WTC11 (cell line): ENCODE data around the gene SOX4.

ENCODE experiments used
- ESRRA ChIP-seq: sonication (generic); formaldehyde crosslinking; IDR thresholded peaks from 2 replicates; pipeline ENCODE4 v1.8.1; 2022; ENCODE audit warnings: mild to moderate bottlenecking, missing genetic modification reagents, borderline replicate concordance
- TEAD4 ChIP-seq: sonication (generic); formaldehyde crosslinking; IDR thresholded peaks from 2 replicates; pipeline ENCODE4 v1.8.0; 2022; ENCODE audit warnings: mild to moderate bottlenecking, missing genetic modification reagents
- TF ChIP-seq, protein P1 (sequence below): sonication (generic); formaldehyde crosslinking; IDR thresholded peaks from 2 replicates; pipeline ENCODE4 v1.8.0; 2022; ENCODE audit warnings: mild to moderate bottlenecking, missing genetic modification reagents
- TF ChIP-seq, protein P2 (sequence below): fragments of 200-600 bp; IDR thresholded peaks from 2 replicates; pipeline ENCODE4 v1.8.0; 2022; ENCODE audit warnings: antibody characterized with exemption
- TF ChIP-seq, protein P3 (sequence below): sonication (generic); formaldehyde crosslinking; IDR thresholded peaks from 2 replicates; pipeline ENCODE4 v1.8.1; 2023; ENCODE audit warnings: mild to moderate bottlenecking, missing genetic modification reagents
- TF ChIP-seq, protein P4 (sequence below): sonication (generic); formaldehyde crosslinking; IDR thresholded peaks from 2 replicates; pipeline ENCODE4 v1.8.1; 2023; ENCODE audit warnings: mild to moderate bottlenecking, missing genetic modification reagents, borderline replicate concordance
- TF ChIP-seq, protein P5 (sequence below): sonication (generic); formaldehyde crosslinking; IDR thresholded peaks from 2 replicates; pipeline ENCODE4 v1.8.1; 2023; ENCODE audit warnings: mild to moderate bottlenecking, missing genetic modification reagents, moderate library complexity

DNA sequence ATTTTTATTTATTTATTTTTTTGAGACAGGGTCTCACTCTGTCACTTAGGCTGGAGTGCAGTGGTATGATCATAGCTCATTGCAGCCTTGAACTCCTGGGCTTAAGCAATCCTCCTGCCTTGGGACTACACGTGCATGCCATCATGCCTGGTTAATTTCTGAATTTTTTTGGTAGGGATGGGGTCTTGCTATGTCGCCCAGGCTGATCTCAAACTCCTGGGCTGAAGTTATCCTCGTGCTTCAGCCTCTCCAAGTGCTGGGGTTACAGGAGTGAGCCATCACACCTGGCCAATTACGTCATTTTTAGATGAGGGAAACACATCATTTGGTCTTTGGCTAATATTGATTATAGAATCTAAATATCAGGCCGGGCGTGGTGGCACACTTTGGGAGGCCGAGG, 32.1 kb downstream of the SOX4 start:
- TF ChIP-seq, protein P1, sequence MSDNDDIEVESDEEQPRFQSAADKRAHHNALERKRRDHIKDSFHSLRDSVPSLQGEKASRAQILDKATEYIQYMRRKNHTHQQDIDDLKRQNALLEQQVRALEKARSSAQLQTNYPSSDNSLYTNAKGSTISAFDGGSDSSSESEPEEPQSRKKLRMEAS (CRISPR knock-in tag): no peak
- TF ChIP-seq, protein P2, sequence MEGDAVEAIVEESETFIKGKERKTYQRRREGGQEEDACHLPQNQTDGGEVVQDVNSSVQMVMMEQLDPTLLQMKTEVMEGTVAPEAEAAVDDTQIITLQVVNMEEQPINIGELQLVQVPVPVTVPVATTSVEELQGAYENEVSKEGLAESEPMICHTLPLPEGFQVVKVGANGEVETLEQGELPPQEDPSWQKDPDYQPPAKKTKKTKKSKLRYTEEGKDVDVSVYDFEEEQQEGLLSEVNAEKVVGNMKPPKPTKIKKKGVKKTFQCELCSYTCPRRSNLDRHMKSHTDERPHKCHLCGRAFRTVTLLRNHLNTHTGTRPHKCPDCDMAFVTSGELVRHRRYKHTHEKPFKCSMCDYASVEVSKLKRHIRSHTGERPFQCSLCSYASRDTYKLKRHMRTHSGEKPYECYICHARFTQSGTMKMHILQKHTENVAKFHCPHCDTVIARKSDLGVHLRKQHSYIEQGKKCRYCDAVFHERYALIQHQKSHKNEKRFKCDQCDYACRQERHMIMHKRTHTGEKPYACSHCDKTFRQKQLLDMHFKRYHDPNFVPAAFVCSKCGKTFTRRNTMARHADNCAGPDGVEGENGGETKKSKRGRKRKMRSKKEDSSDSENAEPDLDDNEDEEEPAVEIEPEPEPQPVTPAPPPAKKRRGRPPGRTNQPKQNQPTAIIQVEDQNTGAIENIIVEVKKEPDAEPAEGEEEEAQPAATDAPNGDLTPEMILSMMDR: no peak
- TF ChIP-seq, protein P3, sequence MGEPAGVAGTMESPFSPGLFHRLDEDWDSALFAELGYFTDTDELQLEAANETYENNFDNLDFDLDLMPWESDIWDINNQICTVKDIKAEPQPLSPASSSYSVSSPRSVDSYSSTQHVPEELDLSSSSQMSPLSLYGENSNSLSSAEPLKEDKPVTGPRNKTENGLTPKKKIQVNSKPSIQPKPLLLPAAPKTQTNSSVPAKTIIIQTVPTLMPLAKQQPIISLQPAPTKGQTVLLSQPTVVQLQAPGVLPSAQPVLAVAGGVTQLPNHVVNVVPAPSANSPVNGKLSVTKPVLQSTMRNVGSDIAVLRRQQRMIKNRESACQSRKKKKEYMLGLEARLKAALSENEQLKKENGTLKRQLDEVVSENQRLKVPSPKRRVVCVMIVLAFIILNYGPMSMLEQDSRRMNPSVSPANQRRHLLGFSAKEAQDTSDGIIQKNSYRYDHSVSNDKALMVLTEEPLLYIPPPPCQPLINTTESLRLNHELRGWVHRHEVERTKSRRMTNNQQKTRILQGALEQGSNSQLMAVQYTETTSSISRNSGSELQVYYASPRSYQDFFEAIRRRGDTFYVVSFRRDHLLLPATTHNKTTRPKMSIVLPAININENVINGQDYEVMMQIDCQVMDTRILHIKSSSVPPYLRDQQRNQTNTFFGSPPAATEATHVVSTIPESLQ: no peak
- TF ChIP-seq TEAD4 (CRISPR knock-in tag) (no peak), ESRRA (CRISPR knock-in tag) (no peak)
- TF ChIP-seq, protein P4, sequence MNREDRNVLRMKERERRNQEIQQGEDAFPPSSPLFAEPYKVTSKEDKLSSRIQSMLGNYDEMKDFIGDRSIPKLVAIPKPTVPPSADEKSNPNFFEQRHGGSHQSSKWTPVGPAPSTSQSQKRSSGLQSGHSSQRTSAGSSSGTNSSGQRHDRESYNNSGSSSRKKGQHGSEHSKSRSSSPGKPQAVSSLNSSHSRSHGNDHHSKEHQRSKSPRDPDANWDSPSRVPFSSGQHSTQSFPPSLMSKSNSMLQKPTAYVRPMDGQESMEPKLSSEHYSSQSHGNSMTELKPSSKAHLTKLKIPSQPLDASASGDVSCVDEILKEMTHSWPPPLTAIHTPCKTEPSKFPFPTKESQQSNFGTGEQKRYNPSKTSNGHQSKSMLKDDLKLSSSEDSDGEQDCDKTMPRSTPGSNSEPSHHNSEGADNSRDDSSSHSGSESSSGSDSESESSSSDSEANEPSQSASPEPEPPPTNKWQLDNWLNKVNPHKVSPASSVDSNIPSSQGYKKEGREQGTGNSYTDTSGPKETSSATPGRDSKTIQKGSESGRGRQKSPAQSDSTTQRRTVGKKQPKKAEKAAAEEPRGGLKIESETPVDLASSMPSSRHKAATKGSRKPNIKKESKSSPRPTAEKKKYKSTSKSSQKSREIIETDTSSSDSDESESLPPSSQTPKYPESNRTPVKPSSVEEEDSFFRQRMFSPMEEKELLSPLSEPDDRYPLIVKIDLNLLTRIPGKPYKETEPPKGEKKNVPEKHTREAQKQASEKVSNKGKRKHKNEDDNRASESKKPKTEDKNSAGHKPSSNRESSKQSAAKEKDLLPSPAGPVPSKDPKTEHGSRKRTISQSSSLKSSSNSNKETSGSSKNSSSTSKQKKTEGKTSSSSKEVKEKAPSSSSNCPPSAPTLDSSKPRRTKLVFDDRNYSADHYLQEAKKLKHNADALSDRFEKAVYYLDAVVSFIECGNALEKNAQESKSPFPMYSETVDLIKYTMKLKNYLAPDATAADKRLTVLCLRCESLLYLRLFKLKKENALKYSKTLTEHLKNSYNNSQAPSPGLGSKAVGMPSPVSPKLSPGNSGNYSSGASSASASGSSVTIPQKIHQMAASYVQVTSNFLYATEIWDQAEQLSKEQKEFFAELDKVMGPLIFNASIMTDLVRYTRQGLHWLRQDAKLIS (CRISPR knock-in tag): no peak
- TF ChIP-seq, protein P5, sequence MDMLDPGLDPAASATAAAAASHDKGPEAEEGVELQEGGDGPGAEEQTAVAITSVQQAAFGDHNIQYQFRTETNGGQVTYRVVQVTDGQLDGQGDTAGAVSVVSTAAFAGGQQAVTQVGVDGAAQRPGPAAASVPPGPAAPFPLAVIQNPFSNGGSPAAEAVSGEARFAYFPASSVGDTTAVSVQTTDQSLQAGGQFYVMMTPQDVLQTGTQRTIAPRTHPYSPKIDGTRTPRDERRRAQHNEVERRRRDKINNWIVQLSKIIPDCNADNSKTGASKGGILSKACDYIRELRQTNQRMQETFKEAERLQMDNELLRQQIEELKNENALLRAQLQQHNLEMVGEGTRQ (CRISPR knock-in tag): no peak
